Skeletal muscle tissue (tissue), 4 donors: ENCODE measurements around the gene MYO6. TPM values are rescaled to one million over a fixed set of nuclear protein-coding genes. Genes with fewer than 3 reads are reported as not detected.
A peak's percentile ranks its signal among the peaks of the same experiment; 100 is the strongest.
"Not testable (repeated sequence)": the region's sequence is repeated elsewhere in the genome, so short reads cannot be mapped to it uniquely, and the experiment has no call there.

Experiments
- H3K27ac ChIP-seq: one replicate; pipeline ENCODE4 v1.7.0; 2013; ENCODE audit warnings: mild to moderate bottlenecking, low read depth, low read length, inconsistent platforms
- H3K27me3 ChIP-seq, 3 donors: one replicate each; pipeline ENCODE4 v1.7.0; 2013; ENCODE audit warnings: low read length in 3 of 3; ENCODE audit not compliant: control insufficient read depth in 3 of 3, insufficient read depth in 3 of 3
- H3K36me3 ChIP-seq, 3 donors: one replicate each; pipeline ENCODE4 v1.7.0; 2013; ENCODE audit warnings: low read length in 3 of 3; ENCODE audit not compliant: control insufficient read depth in 3 of 3, insufficient read depth in 3 of 3
- H3K4me1 ChIP-seq, 3 donors: one replicate each; pipeline ENCODE4 v1.7.0; 2013; ENCODE audit warnings: low read length in 3 of 3, mild to moderate bottlenecking in 3 of 3; ENCODE audit not compliant: control insufficient read depth in 3 of 3, insufficient read depth in 3 of 3
- H3K4me3 ChIP-seq, 3 donors: one replicate each; pipeline ENCODE4 v1.7.0; 2013; ENCODE audit warnings: low read length in 3 of 3
- H3K9ac ChIP-seq, 3 donors: one replicate each; pipeline ENCODE4 v1.7.0; 2013; ENCODE audit warnings: low read length in 3 of 3, mild to moderate bottlenecking in 3 of 3, moderate library complexity in 2 of 3, low read depth in 1 of 3
- H3K9me3 ChIP-seq, 3 donors: one replicate each; pipeline ENCODE4 v1.7.0; 2013; ENCODE audit warnings: low read length in 3 of 3; ENCODE audit not compliant: control insufficient read depth in 3 of 3
- total RNA-seq: library from RNA; depleted of rRNA; stranded (reverse); fragments of >200 nt; gene quantifications from one replicate; pipeline ENCODE4 v1.2.3, GENCODE V29; 2014
- donor health status: Osteomylitis.

The MYO6 gene
- 3.7 TPM for total RNA-seq

DNA sequence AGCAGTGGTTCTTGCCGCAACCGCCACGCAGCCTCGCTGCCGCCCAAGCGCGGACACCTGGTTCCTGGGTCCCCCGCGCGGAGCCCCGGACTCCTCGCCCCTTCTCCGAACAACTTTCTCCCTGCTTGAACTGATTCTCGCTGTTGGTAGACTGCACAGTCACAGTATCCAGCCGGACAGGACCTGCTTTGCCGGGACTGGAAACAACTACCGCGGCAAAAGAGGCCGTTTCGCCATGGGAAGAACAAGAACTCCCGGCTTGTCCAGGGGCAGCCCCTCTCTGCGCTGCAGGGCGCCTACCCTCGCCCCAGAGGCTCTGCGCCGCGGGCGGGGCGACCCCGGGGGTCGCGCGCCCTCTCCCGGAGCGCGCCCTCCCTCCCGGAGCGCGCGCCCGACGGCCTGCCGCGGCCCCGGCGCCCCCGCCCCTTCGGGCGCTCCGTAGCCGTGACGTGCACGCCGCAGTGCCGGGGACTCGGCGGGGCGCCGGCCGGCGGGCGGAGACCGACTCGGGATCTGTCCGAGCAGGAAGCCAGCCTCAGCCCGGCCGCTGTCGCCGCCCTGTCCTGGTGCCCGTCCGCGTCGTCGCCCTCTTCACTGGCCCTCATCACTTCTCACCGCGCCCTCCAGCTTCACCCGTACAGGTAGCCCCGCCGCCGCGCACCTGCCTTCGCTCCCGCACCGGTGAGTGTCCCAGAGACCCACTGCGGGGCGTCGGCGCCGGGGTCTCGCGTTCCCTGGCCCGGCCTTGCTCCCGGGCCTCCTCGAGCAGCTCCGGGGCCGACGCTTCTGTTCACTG lies at the start of gene MYO6:
MYO6 (plus strand) TSS at position 497 of the 796 bp plus-strand sequence. CDS start 68,309 bp downstream, outside the sequence.
- Histone ChIP-seq H3K9me3 (no peaks in the 10 kb centered on the region), H3K27me3 (no peaks in the 10 kb centered on the region), H3K36me3 (no peaks in the 10 kb centered on the region), H3K4me3 (peak within 1 kb of the TSS; percentile 72 to 95 (median 89)), H3K9ac (peak within 1 kb of the TSS; percentile 87 to 95 (median 92)), H3K27ac (peak within 1 kb of the TSS; percentile 50), H3K4me1 (peaks cover 2 to 5% (median 2%) of the 10 kb centered on the region in 3 donors)

- not testable (repeated sequence) for H3K27me3 ChIP-seq, H3K9me3 ChIP-seq, H3K9ac ChIP-seq, H3K4me1 ChIP-seq, H3K27ac ChIP-seq, H3K4me3 ChIP-seq
- peaks cover 15 to 30% (median 25%) of the 10 kb centered on the region in 3 donors for H3K36me3 ChIP-seq
These were observed 40.7 kb upstream of the MYO6 start for GRCh38 chr6:75708334-75708733.

DNA sequence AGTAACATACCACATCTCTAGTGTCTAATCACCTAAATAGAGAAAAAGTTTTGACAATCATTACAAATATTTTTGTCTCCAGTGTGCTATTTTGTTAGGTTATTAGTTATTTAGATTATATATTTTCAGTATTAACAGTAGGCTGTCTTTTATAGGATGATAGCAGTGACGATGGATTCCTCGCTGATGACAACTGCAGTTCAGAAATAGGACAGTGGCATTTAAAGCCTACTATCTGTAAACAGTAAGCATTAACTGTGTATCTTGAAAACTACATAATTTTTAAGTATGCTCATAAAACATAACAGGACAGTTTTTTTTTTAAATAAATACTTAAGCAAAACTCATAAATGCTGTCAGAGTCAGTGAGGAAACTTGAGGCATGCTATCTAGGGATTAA lies 37.9 kb upstream of the MYO6 start:
- peaks cover 15 to 43% (median 35%) of the 10 kb centered on the region in 3 donors for H3K36me3 ChIP-seq
- H3K27me3 ChIP-seq, result no peaks in the 10 kb centered on the region
- H3K4me3 ChIP-seq, result no peak overlapping the region
- no peaks in the 10 kb centered on the region for H3K9me3 ChIP-seq
- no peak overlapping the region for H3K9ac ChIP-seq
- H3K4me1 ChIP-seq, result no peaks in the 10 kb centered on the region
- H3K27ac ChIP-seq, result no peak overlapping the region

DNA sequence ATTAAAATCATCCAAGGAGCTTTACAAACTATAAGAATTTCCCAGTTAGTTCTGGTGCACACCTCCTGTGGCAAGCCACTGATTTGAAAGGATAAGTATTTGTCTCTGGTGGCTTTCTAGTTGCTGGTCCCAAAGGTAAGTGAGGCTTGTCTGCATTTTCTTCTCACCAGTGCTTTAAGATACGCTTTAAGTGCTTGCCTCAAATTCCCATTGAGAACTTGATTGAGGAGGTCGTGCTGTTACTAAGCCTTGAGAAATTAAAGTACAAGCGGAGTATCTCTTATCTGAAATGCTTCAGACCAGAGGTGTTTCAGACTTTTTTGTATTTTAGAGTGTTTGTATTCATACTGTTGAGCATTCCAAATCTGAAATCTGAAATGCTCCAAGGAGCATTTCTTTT lies 29.9 kb upstream of the MYO6 start:
- no peaks in the 10 kb centered on the region for H3K4me1 ChIP-seq
- no peak overlapping the region for H3K9ac ChIP-seq
- H3K27ac ChIP-seq, result no peak overlapping the region
- H3K4me3 ChIP-seq, result no peak overlapping the region
- no peaks in the 10 kb centered on the region for H3K9me3 ChIP-seq
- H3K27me3 ChIP-seq, result no peaks in the 10 kb centered on the region
- peaks cover 2 to 21% (median 15%) of the 10 kb centered on the region in 3 donors for H3K36me3 ChIP-seq

GRCh38 chr6:75723382-75723781 lies 25.7 kb upstream of the MYO6 start:
- H3K27me3 ChIP-seq, result no peaks in the 10 kb centered on the region
- H3K9me3 ChIP-seq, result no peaks in the 10 kb centered on the region
- H3K9ac ChIP-seq, result no peak overlapping the region
- H3K36me3 ChIP-seq, result no peaks in the 10 kb centered on the region
- H3K27ac ChIP-seq, result no peak overlapping the region
- H3K4me1 ChIP-seq, result no peaks in the 10 kb centered on the region
- no peak overlapping the region for H3K4me3 ChIP-seq

DNA sequence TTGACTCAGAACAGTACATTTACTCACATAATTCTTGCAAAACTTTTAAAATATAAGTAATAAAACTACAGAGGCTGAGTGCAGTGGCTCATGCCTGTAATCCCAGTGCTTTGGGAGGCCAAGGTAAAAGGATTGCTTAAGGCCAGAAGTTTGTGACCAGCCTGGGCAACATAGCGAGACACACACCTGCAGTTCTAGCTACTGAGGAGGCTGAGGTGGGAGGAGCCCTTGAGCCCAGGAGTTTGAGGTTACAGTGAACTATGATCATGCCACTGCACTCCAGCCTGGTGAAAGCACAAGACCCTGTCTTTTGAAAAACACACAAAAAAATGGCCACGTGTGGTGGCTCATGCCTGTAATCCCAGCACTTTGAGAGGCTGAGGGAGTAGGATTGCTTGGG lies 21.8 kb upstream of the MYO6 start:
- Histone ChIP-seq H3K4me1 (no peaks in the 10 kb centered on the region), H3K27me3 (no peaks in the 10 kb centered on the region), H3K9me3 (no peaks in the 10 kb centered on the region), H3K9ac (no peak overlapping the region), H3K27ac (no peak overlapping the region), H3K4me3 (no peak overlapping the region), H3K36me3 (no peaks in the 10 kb centered on the region)

- not testable (repeated sequence) for H3K27ac ChIP-seq, H3K4me1 ChIP-seq, H3K9me3 ChIP-seq, H3K4me3 ChIP-seq, H3K27me3 ChIP-seq, H3K36me3 ChIP-seq, H3K9ac ChIP-seq
These were observed 18.0 kb upstream of the MYO6 start for GRCh38 chr6:75731029-75731428.

- Histone ChIP-seq H3K9ac (no peak overlapping the region), H3K4me3 (no peak overlapping the region), H3K27ac (no peak overlapping the region), H3K27me3 (no peaks in the 10 kb centered on the region), H3K4me1 (peaks cover 0 to 2% (median 0%) of the 10 kb centered on the region in 3 donors), H3K36me3 (no peaks in the 10 kb centered on the region), H3K9me3 (no peaks in the 10 kb centered on the region)
These were observed 13.4 kb upstream of the MYO6 start for GRCh38 chr6:75735491-75736186.

GRCh38 chr6:75743971-75744370 lies 5.1 kb upstream of the MYO6 start:
- Histone ChIP-seq H3K36me3 (no peaks in the 10 kb centered on the region), H3K4me1 (peaks cover 0 to 5% (median 2%) of the 10 kb centered on the region in 3 donors), H3K27ac (no peak overlapping the region), H3K9me3 (no peaks in the 10 kb centered on the region), H3K4me3 (no peak overlapping the region), H3K9ac (no peak overlapping the region), H3K27me3 (no peaks in the 10 kb centered on the region)

- Histone ChIP-seq H3K27me3 (no peaks in the 10 kb centered on the region), H3K27ac (no peak overlapping the region), H3K4me1 (peaks cover 0 to 5% (median 2%) of the 10 kb centered on the region in 3 donors), H3K9ac (no peak overlapping the region), H3K9me3 (no peaks in the 10 kb centered on the region), H3K4me3 (no peak overlapping the region), H3K36me3 (no peaks in the 10 kb centered on the region)
These were observed 3.6 kb upstream of the MYO6 start for GRCh38 chr6:75745404-75745803.
